CD4-positive, alpha-beta T cell (primary cell): ENCODE data around the gene TIMP4. TPM values are rescaled to one million over a fixed set of nuclear protein-coding genes. Genes with fewer than 3 reads are reported as not detected.

Source experiments
- ATAC-seq: fragments of 200-7000 bp; cut with Tn5 transposase; one replicate; pipeline ENCODE4 v1.10.0; 2022; ENCODE audit warnings: mild to moderate bottlenecking; ENCODE audit not compliant: poor library complexity
- CTCF ChIA-PET: fragments of 350-600 bp; sonication (Branson Sonifier 250); formaldehyde crosslinking; loops from one replicate; lab custom pipeline; 2021; ENCODE audit warnings: antibody characterized with exemption, inconsistent platforms; lab: Charles Lee
- POLR2A ChIA-PET: fragments of 350-600 bp; sonication (Branson Sonifier 250); formaldehyde crosslinking; loops from one replicate; lab custom pipeline; 2021; ENCODE audit warnings: antibody characterized with exemption, inconsistent platforms; lab: Charles Lee
- DNase-seq, 14 experiments: peaks; one replicate each; pipeline ENCODE4 v3.0.0-alpha.2; 2013 to 2020; ENCODE audit warnings: mixed read lengths in 2 of 14
- H3K27ac ChIP-seq, 2 donors: one replicate each; pipeline versions ENCODE4 v1.5.1 to v1.7.0; 2013; ENCODE audit warnings: low read length in 2 of 2, low read depth in 1 of 2, mild to moderate bottlenecking in 1 of 2
- H3K27me3 ChIP-seq, 2 experiments: 1 replicate in 1 of 2; 2 replicates in 1 of 2; pipeline versions ENCODE4 v1.6.1 to v1.7.0; 2013; ENCODE audit warnings: low read length in 2 of 2, control low read depth in 1 of 2, mild to moderate bottlenecking in 1 of 2, moderate library complexity in 1 of 2; ENCODE audit not compliant: insufficient read depth in 2 of 2, control insufficient read depth in 1 of 2
- H3K36me3 ChIP-seq: one replicate; pipeline ENCODE4 v1.6.1; 2013; ENCODE audit warnings: low read length, control low read depth; ENCODE audit not compliant: insufficient read depth
- H3K4me1 ChIP-seq: one replicate; pipeline ENCODE4 v1.6.1; 2013; ENCODE audit warnings: low read length, control low read depth; ENCODE audit not compliant: insufficient read depth
- H3K4me3 ChIP-seq: one replicate; pipeline ENCODE4 v1.5.1; 2013; ENCODE audit warnings: mild to moderate bottlenecking, low read length, moderate library complexity
- H3K9me3 ChIP-seq, 2 experiments: 1 replicate in 1 of 2; 2 replicates in 1 of 2; pipeline versions ENCODE4 v1.6.1 to v1.7.0; 2013; ENCODE audit warnings: low read length in 2 of 2, mild to moderate bottlenecking in 2 of 2, control low read depth in 1 of 2, moderate library complexity in 1 of 2; ENCODE audit not compliant: control insufficient read depth in 1 of 2, insufficient read depth in 1 of 2
- H3K27ac Mint-ChIP-seq: one replicate; pipeline ENCODE4 v1.8.0; 2020; ENCODE audit warnings: mixed read lengths
- H3K27me3 Mint-ChIP-seq: one replicate; pipeline ENCODE4 v1.8.0; 2021; ENCODE audit warnings: mixed read lengths
- H3K36me3 Mint-ChIP-seq: one replicate; pipeline ENCODE4 v1.8.0; 2021; ENCODE audit warnings: low read depth, mixed read lengths
- H3K4me1 Mint-ChIP-seq: one replicate; pipeline ENCODE4 v1.8.0; 2021; ENCODE audit warnings: low read depth, mixed read lengths
- H3K4me3 Mint-ChIP-seq: one replicate; pipeline ENCODE4 v1.8.0; 2020; ENCODE audit warnings: mild to moderate bottlenecking, mixed read lengths
- H3K9me3 Mint-ChIP-seq: one replicate; pipeline ENCODE4 v1.8.0; 2020; ENCODE audit warnings: mixed read lengths
- intact Hi-C, 2 experiments: fragments of 100-400 bp; cut with DNase I in 1 of 2; cut with micrococcal nuclease in 1 of 2; formaldehyde crosslinking; loops; one replicate each; pipeline versions ENCODE4 v1.15.1 to v1.9.0; 2023 to 2025; cut with DNase I, micrococcal nuclease
- total RNA-seq, 174 experiments: library from RNA in 2 of 174; stranded (reverse) in 2 of 174; gene quantifications; one replicate each; pipeline ENCODE4 v1.2.3 and lab custom pipeline; 2021 to 2026
- TF ChIP-seq, protein P1 (sequence below): fragments of 200-600 bp; IDR thresholded peaks from one replicate; pipeline ENCODE4 v1.8.0; 2022; ENCODE audit warnings: antibody characterized with exemption, mild to moderate bottlenecking

Gene TIMP4
- total RNA-seq, 2 experiments from 2014 or later: not detected

DNA sequence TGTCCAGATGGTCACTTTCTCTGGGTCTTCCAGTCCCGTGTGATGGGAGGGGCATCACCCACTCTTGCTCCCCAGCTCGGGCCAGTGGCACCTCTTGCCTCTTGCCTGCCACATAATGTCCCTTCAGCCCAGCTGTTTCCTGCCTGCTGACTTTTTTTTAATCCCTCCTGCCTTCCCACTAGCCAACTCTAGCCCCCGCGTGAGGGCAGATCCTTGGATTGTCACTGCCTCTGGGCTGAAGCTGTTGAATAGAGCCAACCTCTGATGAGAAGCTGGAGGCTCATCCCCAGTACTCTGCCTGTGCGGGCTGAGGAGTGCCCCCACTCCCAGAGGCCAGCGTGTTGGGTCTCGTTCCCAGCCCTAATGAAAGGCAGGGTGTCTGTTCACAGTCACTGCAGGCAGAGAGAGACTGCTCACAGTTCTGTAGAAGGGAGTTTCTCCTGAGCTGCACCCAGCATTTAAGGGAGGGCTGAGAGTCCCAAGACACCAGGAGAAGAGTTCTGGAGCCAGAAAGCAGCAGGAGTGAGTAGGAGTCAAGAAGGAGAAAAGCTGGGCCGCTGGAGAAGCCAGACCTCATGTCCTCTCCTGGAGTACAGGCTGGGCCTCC, 30.1 kb upstream of the TIMP4 start:
- H3K36me3 Mint-ChIP-seq: no peaks in the 10 kb centered on the region
- CTCF ChIA-PET: no interaction called here
- ATAC-seq (no peak), DNase-seq (no peak)
- H3K27me3 Mint-ChIP-seq: no peaks in the 10 kb centered on the region
- Histone ChIP-seq H3K27me3 (no peaks in the 10 kb centered on the region), H3K4me1 (peaks cover 16% of the 10 kb centered on the region), H3K4me3 (no peak overlapping the region), H3K36me3 (no peaks in the 10 kb centered on the region), H3K27ac (no peak overlapping the region), H3K9me3 (no peaks in the 10 kb centered on the region)
- H3K4me3 Mint-ChIP-seq: no peak overlapping the region
- peaks cover 6% of the 10 kb centered on the region for H3K4me1 Mint-ChIP-seq
- POLR2A ChIA-PET: no interaction called here
- no peak overlapping the region for H3K27ac Mint-ChIP-seq
- no peaks in the 10 kb centered on the region for H3K9me3 Mint-ChIP-seq
- TF ChIP-seq, protein P1, sequence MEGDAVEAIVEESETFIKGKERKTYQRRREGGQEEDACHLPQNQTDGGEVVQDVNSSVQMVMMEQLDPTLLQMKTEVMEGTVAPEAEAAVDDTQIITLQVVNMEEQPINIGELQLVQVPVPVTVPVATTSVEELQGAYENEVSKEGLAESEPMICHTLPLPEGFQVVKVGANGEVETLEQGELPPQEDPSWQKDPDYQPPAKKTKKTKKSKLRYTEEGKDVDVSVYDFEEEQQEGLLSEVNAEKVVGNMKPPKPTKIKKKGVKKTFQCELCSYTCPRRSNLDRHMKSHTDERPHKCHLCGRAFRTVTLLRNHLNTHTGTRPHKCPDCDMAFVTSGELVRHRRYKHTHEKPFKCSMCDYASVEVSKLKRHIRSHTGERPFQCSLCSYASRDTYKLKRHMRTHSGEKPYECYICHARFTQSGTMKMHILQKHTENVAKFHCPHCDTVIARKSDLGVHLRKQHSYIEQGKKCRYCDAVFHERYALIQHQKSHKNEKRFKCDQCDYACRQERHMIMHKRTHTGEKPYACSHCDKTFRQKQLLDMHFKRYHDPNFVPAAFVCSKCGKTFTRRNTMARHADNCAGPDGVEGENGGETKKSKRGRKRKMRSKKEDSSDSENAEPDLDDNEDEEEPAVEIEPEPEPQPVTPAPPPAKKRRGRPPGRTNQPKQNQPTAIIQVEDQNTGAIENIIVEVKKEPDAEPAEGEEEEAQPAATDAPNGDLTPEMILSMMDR: no peak
- intact Hi-C loops: no loop called here

DNA sequence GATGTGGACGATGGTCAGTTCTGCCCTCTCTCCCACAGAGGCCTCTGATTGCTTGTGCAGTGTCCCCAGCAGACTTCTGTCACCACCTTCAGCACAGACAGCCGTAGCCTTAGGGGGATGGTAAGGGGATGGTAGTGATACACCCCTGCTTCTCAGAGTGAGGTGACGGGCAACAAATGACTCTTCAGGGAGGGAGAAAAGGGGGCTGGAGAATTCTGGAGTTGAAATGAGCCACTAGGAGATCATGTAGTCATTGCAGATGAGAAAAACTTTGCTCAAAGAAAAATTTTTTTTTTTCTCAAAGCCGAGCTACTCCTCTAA, 29.6 kb upstream of the TIMP4 start:
- Mint-ChIP-seq H3K4me3 (no peak overlapping the region), H3K36me3 (no peaks in the 10 kb centered on the region), H3K27ac (no peak overlapping the region), H3K9me3 (no peaks in the 10 kb centered on the region), H3K27me3 (no peaks in the 10 kb centered on the region), H3K4me1 (peaks cover 6% of the 10 kb centered on the region)
- no peaks in the 10 kb centered on the region for H3K9me3 ChIP-seq
- H3K36me3 ChIP-seq: no peaks in the 10 kb centered on the region
- no peak overlapping the region for H3K27ac ChIP-seq
- no peak for DNase-seq
- ATAC-seq: no peak
- intact Hi-C loops: no loop called here
- H3K4me1 ChIP-seq: peaks cover 16% of the 10 kb centered on the region
- H3K27me3 ChIP-seq: no peaks in the 10 kb centered on the region
- H3K4me3 ChIP-seq: no peak overlapping the region
- TF ChIP-seq, protein P1: no peak
- ChIA-PET CTCF (no interaction called here), POLR2A (no interaction called here)

DNA sequence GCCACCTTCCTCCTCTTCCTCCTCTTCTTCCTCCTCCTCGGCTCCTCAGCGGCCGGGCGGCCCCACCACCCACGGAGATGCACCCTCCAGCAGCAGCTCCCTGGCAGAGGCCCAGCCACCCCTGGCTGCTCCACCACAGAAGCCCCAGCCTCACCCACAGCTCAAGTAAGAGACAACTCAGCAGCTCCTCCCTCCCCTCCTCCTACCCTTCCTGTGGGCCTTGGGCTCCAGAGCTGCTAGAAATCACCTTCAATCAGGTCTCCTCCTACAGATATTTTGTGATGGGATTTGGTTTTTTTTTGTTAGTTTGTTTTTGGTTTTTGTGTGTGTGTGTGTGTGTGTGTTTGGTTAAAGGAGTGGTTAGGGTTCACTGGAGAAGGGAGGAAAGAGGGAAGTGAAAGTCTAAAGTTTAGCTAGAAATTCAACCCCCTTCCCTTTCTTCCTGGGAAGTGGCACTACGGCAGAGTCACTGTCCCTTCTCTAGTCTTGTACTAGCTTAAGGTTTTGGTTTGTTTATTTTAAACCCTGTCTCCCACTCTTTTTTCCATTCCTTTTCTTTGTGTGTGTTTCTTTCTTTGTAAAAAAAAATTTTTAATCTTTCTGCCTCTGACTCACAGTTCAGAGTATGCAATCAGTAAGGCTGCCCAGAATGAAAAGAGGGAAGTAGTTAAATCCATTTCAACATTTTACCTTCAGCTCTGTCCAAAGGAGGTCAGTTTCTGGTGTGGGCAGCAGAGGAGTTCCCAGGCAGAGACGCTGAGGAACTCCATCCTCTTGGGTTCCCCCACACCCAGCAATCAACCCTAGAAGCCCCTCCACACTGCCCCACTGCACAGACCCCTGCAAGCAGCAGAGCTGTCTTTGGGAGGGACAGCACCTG, 29.0 kb upstream of the TIMP4 start:
- H3K36me3 Mint-ChIP-seq: no peaks in the 10 kb centered on the region
- no peaks in the 10 kb centered on the region for H3K27me3 Mint-ChIP-seq
- ChIA-PET POLR2A (no interaction called here), CTCF (no interaction called here)
- intact Hi-C loops: no loop called here
- H3K4me3 Mint-ChIP-seq: no peak overlapping the region
- H3K9me3 Mint-ChIP-seq: no peaks in the 10 kb centered on the region
- H3K36me3 ChIP-seq: no peaks in the 10 kb centered on the region
- H3K4me1 Mint-ChIP-seq: peaks cover 6% of the 10 kb centered on the region
- H3K9me3 ChIP-seq: no peaks in the 10 kb centered on the region
- H3K4me3 ChIP-seq: no peak overlapping the region
- H3K27ac Mint-ChIP-seq: peak overlapping the region; percentile 12
- no peak overlapping the region for H3K27ac ChIP-seq
- TF ChIP-seq, protein P1: no peak
- no peaks in the 10 kb centered on the region for H3K27me3 ChIP-seq
- peaks cover 16% of the 10 kb centered on the region for H3K4me1 ChIP-seq
- peak in 3 of 14 experiments; percentile 3 to 46 (median 38) for DNase-seq
- ATAC-seq: no peak
